Adrenal gland (tissue), 12 donors: ENCODE measurements around the gene POLL. TPM values are rescaled to one million over a fixed set of nuclear protein-coding genes. Genes with fewer than 3 reads are reported as not detected.

Source experiments
- DNase-seq, 7 donors: peaks; one replicate each; pipeline ENCODE4 v3.0.0-alpha.2; 2019 to 2020
- H3K27ac ChIP-seq, 5 donors: fragments of 200-600 bp; sonication (generic) in 4 of 5; 1 replicate in 3 of 5; 2 replicates in 2 of 5; pipeline versions ENCODE4 v1.5.1 to v1.8.0; 2016 to 2020; ENCODE audit warnings: mild to moderate bottlenecking in 1 of 5
- H3K27me3 ChIP-seq: fragments of 200-600 bp; 2 replicates; pipeline ENCODE4 v1.8.0; 2021
- H3K36me3 ChIP-seq, 2 donors: fragments of 200-600 bp; replicated peaks in 1 of 2; 1 replicate in 1 of 2; 2 replicates in 1 of 2; pipeline versions ENCODE4 v1.5.1 to v1.8.0; 2018 to 2022
- H3K4me1 ChIP-seq, 2 donors: fragments of 200-600 bp; replicated peaks in 1 of 2; 1 replicate in 1 of 2; 2 replicates in 1 of 2; pipeline versions ENCODE4 v1.5.1 to v1.8.0; 2018 to 2021
- H3K4me3 ChIP-seq, 4 donors: fragments of 200-600 bp; sonication (generic) in 3 of 4; one replicate each; pipeline ENCODE4 v1.5.1; 2016 to 2018
- H3K9me3 ChIP-seq, 3 donors: fragments of 200-600 bp; sonication (generic) in 1 of 3; replicated peaks in 1 of 3; 1 replicate in 2 of 3; 2 replicates in 1 of 3; pipeline versions ENCODE4 v1.5.1 to v1.8.0; 2016 to 2021
- CTCF ChIP-seq, 6 experiments: fragments of 450-650 bp in 4 of 6; fragments of 200-600 bp in 2 of 6; sonication (generic) in 1 of 6; IDR thresholded peaks; 1 replicate in 5 of 6; 2 replicates in 1 of 6; pipeline versions ENCODE4 v1.5.1 to v1.8.0; 2016 to 2021; ENCODE audit warnings: antibody characterized with exemption in 6 of 6, mild to moderate bottlenecking in 2 of 6, moderate library complexity in 1 of 6
- POLR2A ChIP-seq, 2 donors: fragments of 450-650 bp; IDR thresholded peaks; one replicate each; pipeline ENCODE4 v1.6.1; 2017; ENCODE audit warnings: antibody characterized with exemption in 2 of 2, mild to moderate bottlenecking in 2 of 2, moderate library complexity in 1 of 2
- WGBS, 4 donors: extraction: QIAGEN DNeasy Blood & Tissue Kit in 2 of 4; methylation state at CpG; one replicate each; pipeline versions ENCODE4 v1.1.5 to v1.1.7; 2013 to 2017; 5-methylcytosine and 5-hydroxymethylcytosine counted together
- intact Hi-C, 2 donors: fragments of 100-400 bp; cut with DNase I; formaldehyde crosslinking; loops; one replicate each; pipeline versions ENCODE4 v1.14.1 to v1.15.0; 2022 to 2023
- polyA plus RNA-seq, 3 donors: library from polyadenylated mRNA; stranded (reverse); fragments of 200-250 nt in 2 of 3; fragments of 350-450 nt in 1 of 3; fragmentation: Illumina TruSeq in 1 of 3; extraction: RNeasy Lipid Tissue Mini Kit (QIAGEN cat#74804) in 1 of 3; gene quantifications; one replicate each; pipeline ENCODE4 v1.2.3, GENCODE V29; 2013 to 2014
- total RNA-seq, 9 donors: library from RNA; depleted of rRNA in 4 of 9; stranded (reverse); fragments of >200 nt in 4 of 9; fragments of 120-200 nt in 1 of 9; fragmentation: NEBNext Ultra II Directional in 1 of 9; extraction: Animal tissue kit (Norgen Biotek cat#: 25700) in 1 of 9; gene quantifications; one replicate each; pipeline versions ENCODE4 v1.1.0 to v1.2.4, GENCODE V29; 2013 to 2023
- donor health status: healthy with polysubstance abuse.
- donor health status: Bipolar disorder and iron deficiency.
- donor health status: DM: yes; HTN: yes; CAD: no.
- donor health status: DM: no; HTN: no; CAD: no.
- donor health status: DM: no; HTN: no; CAD: no.
- donor health status: DM: yes; HTN: yes; CAD: no.

The POLL gene
- total and polyA plus RNA-seq, 12 donors = 10.1 to 83.7 (median 31.5) TPM

- no peaks in the 10 kb centered on the region for H3K9me3 ChIP-seq
- H3K36me3 ChIP-seq = no peaks in the 10 kb centered on the region
- no peak overlapping the region for H3K27ac ChIP-seq
- intact Hi-C loops = loop anchor here (5.0 to 10.0 kb wide), 4 partner anchors 121 to 401 kb away; no protein-coding TSS in a partner anchor
- WGBS, 4 donors = 38 to 49% (median 45%) methylated on average over 8 of the region's 8 CpGs
- peaks cover 17 to 23% of the 10 kb centered on the region in 2 donors for H3K4me1 ChIP-seq
- H3K27me3 ChIP-seq = peaks cover 9% of the 10 kb centered on the region
- TF ChIP-seq CTCF (IDR thresholded peaks at IDR 0.05) = no peak
- no peak for TF ChIP-seq POLR2A (IDR thresholded peaks at IDR 0.05)
- DNase-seq = peak in 1 of 7 donors; percentile 53
- no peak overlapping the region for H3K4me3 ChIP-seq
Observed at GRCh38 chr10:101565936-101566332, 22.1 kb downstream of the POLL start.

- WGBS, 4 donors = 77 to 87% (median 80%) methylated on average over 5 of the region's 5 CpGs
- H3K27me3 ChIP-seq = peaks cover 9% of the 10 kb centered on the region
- peak in 3 of 7 donors; percentile 4 to 38 (median 9) for DNase-seq
Observed at GRCh38 chr10:101565370-101565900, 22.6 kb downstream of the POLL start.

GRCh38 chr10:101564490-101564991 lies 23.5 kb downstream of the POLL start:
- peak in 3 of 7 donors; percentile 11 to 48 (median 15) for DNase-seq
- intact Hi-C loops = loop anchor here (10.0 kb wide), 3 partner anchors 120 to 400 kb away; no protein-coding TSS in a partner anchor
- H3K9me3 ChIP-seq = no peaks in the 10 kb centered on the region
- no peak overlapping the region for H3K27ac ChIP-seq
- peaks cover 9% of the 10 kb centered on the region for H3K27me3 ChIP-seq
- peaks cover 5 to 15% of the 10 kb centered on the region in 2 donors for H3K4me1 ChIP-seq
- no peaks in the 10 kb centered on the region for H3K36me3 ChIP-seq
- H3K4me3 ChIP-seq = no peak overlapping the region
- TF ChIP-seq CTCF (IDR thresholded peaks at IDR 0.05) (no peak), POLR2A (IDR thresholded peaks at IDR 0.05) (no peak)
- WGBS, 4 donors = 69 to 83% (median 79%) methylated on average over 9 to 15 of the region's 15 CpGs

More at GRCh38 chr10:101565370-101565900, 22.6 kb downstream of the POLL start:
- no peak overlapping the region for H3K27ac ChIP-seq
- H3K36me3 ChIP-seq = no peaks in the 10 kb centered on the region
- intact Hi-C loops = loop anchor here (5.0 to 10.0 kb wide), 4 partner anchors 121 to 401 kb away; no protein-coding TSS in a partner anchor
- H3K4me3 ChIP-seq = no peak overlapping the region
- H3K9me3 ChIP-seq = no peaks in the 10 kb centered on the region
- peaks cover 12 to 18% of the 10 kb centered on the region in 2 donors for H3K4me1 ChIP-seq
- TF ChIP-seq CTCF (IDR thresholded peaks at IDR 0.05) = no peak
- TF ChIP-seq POLR2A (IDR thresholded peaks at IDR 0.05) = no peak

GRCh38 chr10:101563497-101564040 lies 24.5 kb downstream of the POLL start:
- 65 to 84% (median 71%) methylated on average over 10 to 11 of the region's 11 CpGs for WGBS, 4 donors
- DNase-seq = peak in 2 of 7 donors; percentile 14 to 36
- intact Hi-C loops = loop anchor here (10.0 kb wide), 3 partner anchors 119 to 399 kb away; no protein-coding TSS in a partner anchor

More at GRCh38 chr10:101563497-101564040, 24.5 kb downstream of the POLL start:
- H3K27me3 ChIP-seq = peaks cover 9% of the 10 kb centered on the region
- H3K27ac ChIP-seq = no peak overlapping the region
- no peaks in the 10 kb centered on the region for H3K36me3 ChIP-seq
- TF ChIP-seq POLR2A (IDR thresholded peaks at IDR 0.05) (no peak), CTCF (IDR thresholded peaks at IDR 0.05) (no peak)
- H3K4me1 ChIP-seq = peaks cover 5 to 19% of the 10 kb centered on the region in 2 donors
- H3K4me3 ChIP-seq = no peak overlapping the region
- no peaks in the 10 kb centered on the region for H3K9me3 ChIP-seq
